ENCODE data around the gene CDHR3. TPM values are rescaled to one million over a fixed set of nuclear protein-coding genes. Genes with fewer than 3 reads are reported as not detected.

The CDHR3 gene
- polyA plus RNA-seq, 1 donor from 2014 or later, result 2.9 TPM

GRCh38 chr7:106012184-106012583 is 49.1 kb downstream of the CDHR3 start:
- no peak overlapping the region for H3K4me2 ChIP-seq (ENCODE audit: low read length)
- TF ChIP-seq SMC3 (conservative IDR thresholded peaks at IDR 0.05; ENCODE audit: poor library complexity) (no peak), MXI1 (conservative IDR thresholded peaks at IDR 0.05; ENCODE audit: poor library complexity, severe bottlenecking) (no peak), CTCF (IDR thresholded peaks at IDR 0.05; ENCODE audit: poor library complexity, severe bottlenecking) (no peak), POLR2AphosphoS5 (IDR thresholded peaks at IDR 0.05) (no peak), RAD21 (conservative IDR thresholded peaks at IDR 0.05) (no peak), EP300 (conservative IDR thresholded peaks at IDR 0.05; ENCODE audit: poor library complexity, severe bottlenecking) (no peak), TAF1 (IDR thresholded peaks at IDR 0.05; ENCODE audit: low read depth) (no peak)
- TF ChIP-seq, protein P1, sequence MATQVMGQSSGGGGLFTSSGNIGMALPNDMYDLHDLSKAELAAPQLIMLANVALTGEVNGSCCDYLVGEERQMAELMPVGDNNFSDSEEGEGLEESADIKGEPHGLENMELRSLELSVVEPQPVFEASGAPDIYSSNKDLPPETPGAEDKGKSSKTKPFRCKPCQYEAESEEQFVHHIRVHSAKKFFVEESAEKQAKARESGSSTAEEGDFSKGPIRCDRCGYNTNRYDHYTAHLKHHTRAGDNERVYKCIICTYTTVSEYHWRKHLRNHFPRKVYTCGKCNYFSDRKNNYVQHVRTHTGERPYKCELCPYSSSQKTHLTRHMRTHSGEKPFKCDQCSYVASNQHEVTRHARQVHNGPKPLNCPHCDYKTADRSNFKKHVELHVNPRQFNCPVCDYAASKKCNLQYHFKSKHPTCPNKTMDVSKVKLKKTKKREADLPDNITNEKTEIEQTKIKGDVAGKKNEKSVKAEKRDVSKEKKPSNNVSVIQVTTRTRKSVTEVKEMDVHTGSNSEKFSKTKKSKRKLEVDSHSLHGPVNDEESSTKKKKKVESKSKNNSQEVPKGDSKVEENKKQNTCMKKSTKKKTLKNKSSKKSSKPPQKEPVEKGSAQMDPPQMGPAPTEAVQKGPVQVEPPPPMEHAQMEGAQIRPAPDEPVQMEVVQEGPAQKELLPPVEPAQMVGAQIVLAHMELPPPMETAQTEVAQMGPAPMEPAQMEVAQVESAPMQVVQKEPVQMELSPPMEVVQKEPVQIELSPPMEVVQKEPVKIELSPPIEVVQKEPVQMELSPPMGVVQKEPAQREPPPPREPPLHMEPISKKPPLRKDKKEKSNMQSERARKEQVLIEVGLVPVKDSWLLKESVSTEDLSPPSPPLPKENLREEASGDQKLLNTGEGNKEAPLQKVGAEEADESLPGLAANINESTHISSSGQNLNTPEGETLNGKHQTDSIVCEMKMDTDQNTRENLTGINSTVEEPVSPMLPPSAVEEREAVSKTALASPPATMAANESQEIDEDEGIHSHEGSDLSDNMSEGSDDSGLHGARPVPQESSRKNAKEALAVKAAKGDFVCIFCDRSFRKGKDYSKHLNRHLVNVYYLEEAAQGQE (IDR thresholded peaks at IDR 0.05; ENCODE audit: borderline replicate concordance), result no peak
- H3K79me2 ChIP-seq (replicated peaks; ENCODE audit: insufficient read depth, low read length), result no peaks in the 10 kb centered on the region
- no peak overlapping the region for H2AFZ ChIP-seq (ENCODE audit: low read depth, low read length)
- no peaks in the 10 kb centered on the region for H3K27me3 ChIP-seq (ENCODE audit: insufficient read depth, low read depth, low read length)
- no peak overlapping the region for H3K9ac ChIP-seq (ENCODE audit: low read length)
- no peaks in the 10 kb centered on the region for H4K20me1 ChIP-seq (ENCODE audit: insufficient read depth)
- no peaks in the 10 kb centered on the region for H3K36me3 ChIP-seq (ENCODE audit: insufficient read depth, low read length)
- H3K4me3 ChIP-seq (ENCODE audit: low read length), result no peak overlapping the region
- H3K9me3 ChIP-seq (ENCODE audit: low read length), result no peaks in the 10 kb centered on the region
- H3K9me2 ChIP-seq (ENCODE audit: insufficient read depth, low read length), result no peaks in the 10 kb centered on the region
- H3F3A ChIP-seq (ENCODE audit: insufficient read depth, low read length, poor library complexity, severe bottlenecking), result no peaks in the 10 kb centered on the region
- H3K27ac ChIP-seq (ENCODE audit: low read length), result no peak overlapping the region

DNA sequence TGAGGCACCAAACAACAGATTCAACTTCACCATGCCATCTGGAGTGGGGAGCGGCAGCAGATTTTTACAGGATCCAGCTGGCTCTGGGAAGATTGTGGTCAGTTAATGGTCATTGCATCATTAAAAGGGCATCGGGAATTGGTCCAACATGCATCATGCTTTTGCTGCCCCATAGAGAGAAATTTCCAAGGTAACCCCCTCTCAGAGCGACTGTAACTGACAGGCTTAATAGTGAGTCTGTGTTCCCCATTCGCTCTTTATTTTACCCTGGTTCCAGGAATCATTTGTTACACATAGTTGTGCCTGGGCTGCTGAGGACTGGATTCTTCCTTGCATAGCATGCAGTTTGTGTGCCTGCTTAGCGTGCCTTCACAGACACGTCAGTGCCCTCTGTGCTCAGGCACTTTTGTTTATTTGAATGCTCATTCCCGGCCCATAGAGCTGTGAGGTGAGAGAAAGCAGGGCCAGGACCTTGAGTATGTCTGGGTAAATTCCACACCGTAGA is 49.9 kb downstream of the CDHR3 start:
- Histone ChIP-seq H3K4me2 (ENCODE audit: low read length) (no peak overlapping the region), H3K9ac (ENCODE audit: low read length) (no peak overlapping the region), H3K79me2 (replicated peaks; ENCODE audit: insufficient read depth, low read length) (no peaks in the 10 kb centered on the region), H3K4me3 (ENCODE audit: low read length) (no peak overlapping the region), H3K36me3 (ENCODE audit: insufficient read depth, low read length) (no peaks in the 10 kb centered on the region), H3F3A (ENCODE audit: insufficient read depth, low read length, poor library complexity, severe bottlenecking) (no peaks in the 10 kb centered on the region), H3K27ac (ENCODE audit: low read length) (no peak overlapping the region), H3K27me3 (ENCODE audit: insufficient read depth, low read depth, low read length) (no peaks in the 10 kb centered on the region), H3K9me2 (ENCODE audit: insufficient read depth, low read length) (no peaks in the 10 kb centered on the region), H4K20me1 (ENCODE audit: insufficient read depth) (no peaks in the 10 kb centered on the region), H2AFZ (ENCODE audit: low read depth, low read length) (no peak overlapping the region), H3K9me3 (ENCODE audit: low read length) (no peaks in the 10 kb centered on the region)
- TF ChIP-seq MXI1 (conservative IDR thresholded peaks at IDR 0.05; ENCODE audit: poor library complexity, severe bottlenecking) (no peak), TAF1 (IDR thresholded peaks at IDR 0.05; ENCODE audit: low read depth) (no peak), EP300 (conservative IDR thresholded peaks at IDR 0.05; ENCODE audit: poor library complexity, severe bottlenecking) (no peak), CTCF (IDR thresholded peaks at IDR 0.05; ENCODE audit: poor library complexity, severe bottlenecking) (no peak), EZH2 (IDR thresholded peaks at IDR 0.05; ENCODE audit: borderline replicate concordance, insufficient read depth, low read length, poor library complexity, severe bottlenecking) (no peak), POLR2AphosphoS5 (IDR thresholded peaks at IDR 0.05) (no peak), RAD21 (conservative IDR thresholded peaks at IDR 0.05) (no peak), SMC3 (conservative IDR thresholded peaks at IDR 0.05; ENCODE audit: poor library complexity) (no peak)
- TF ChIP-seq, protein P1 (IDR thresholded peaks at IDR 0.05; ENCODE audit: borderline replicate concordance), result no peak
